HT-29 (cell line): Measurements from ENCODE around the gene INPP5J. TPM values are rescaled to one million over a fixed set of nuclear protein-coding genes. Genes with fewer than 3 reads are reported as not detected.
"Not testable (repeated sequence)": the region's sequence is repeated elsewhere in the genome, so short reads cannot be mapped to it uniquely, and the experiment has no call there.

Experiments used
- DNase-seq: peaks from one replicate; pipeline ENCODE4 v3.0.0-alpha.2; 2015; ENCODE audit warnings: low spot score
- total RNA-seq: library from RNA; depleted of rRNA; stranded (reverse); fragments of >200 nt; shearing (Covaris generic); gene quantifications from 2 replicates; pipeline ENCODE4 v1.2.3, GENCODE V29; 2014

INPP5J gene
- total RNA-seq, 1 experiment from 2014 or later, result 1.8 TPM

DNA sequence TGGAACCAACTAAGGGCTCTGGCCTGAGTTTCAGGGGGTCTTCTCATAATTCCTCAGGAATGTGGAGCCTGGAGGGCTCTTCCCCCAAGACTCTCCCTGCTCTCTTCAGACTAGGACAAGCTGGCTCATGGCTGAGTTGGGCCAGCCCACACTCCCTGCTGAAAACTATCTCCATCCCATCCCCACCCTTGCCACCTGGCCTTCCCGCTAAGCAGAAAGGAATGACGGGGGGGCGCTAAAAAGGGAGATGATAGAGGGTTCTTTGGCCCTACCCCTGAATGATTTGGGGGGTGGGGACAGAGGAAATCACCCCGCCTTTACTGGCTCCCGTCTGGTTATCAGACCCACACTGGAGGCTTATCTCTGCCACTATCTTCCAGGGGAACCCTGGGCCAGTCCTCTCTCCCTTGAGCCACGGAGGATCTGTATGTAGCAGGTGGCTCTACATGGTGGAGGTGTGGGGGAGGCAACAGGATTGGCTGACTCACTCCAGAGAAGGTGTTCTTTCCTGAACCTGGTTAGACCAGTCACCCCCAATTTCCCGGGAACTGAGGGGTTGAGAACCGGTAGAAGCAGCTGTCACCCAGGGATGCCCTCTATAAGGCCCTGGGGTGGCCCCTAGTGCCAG, 35.9 kb upstream of the INPP5J start:
- no peak for DNase-seq

DNA sequence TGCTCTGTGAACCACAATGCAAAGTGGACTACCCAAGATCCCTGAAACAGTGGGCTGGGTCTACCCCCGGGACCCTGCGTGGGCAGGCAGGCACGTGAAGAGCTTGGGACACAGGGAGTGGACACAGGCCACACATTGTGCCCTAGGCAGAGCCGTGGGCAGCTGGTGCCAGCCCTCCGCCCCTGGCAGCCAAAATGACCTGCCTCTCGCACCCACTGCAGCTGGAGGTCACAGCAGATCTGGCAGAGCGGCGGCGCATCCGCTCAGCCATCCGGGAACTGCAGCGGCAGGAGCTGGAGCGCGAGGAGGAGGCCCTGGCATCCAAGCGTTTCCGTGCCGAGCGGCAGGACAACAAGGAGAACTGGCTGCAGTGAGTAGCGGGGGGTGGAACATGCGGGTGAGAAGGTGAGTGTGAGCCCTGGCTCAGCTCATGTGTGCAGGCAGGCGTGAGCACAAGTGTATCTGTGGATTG, 35.0 kb upstream of the INPP5J start:
- no peak for DNase-seq

DNA sequence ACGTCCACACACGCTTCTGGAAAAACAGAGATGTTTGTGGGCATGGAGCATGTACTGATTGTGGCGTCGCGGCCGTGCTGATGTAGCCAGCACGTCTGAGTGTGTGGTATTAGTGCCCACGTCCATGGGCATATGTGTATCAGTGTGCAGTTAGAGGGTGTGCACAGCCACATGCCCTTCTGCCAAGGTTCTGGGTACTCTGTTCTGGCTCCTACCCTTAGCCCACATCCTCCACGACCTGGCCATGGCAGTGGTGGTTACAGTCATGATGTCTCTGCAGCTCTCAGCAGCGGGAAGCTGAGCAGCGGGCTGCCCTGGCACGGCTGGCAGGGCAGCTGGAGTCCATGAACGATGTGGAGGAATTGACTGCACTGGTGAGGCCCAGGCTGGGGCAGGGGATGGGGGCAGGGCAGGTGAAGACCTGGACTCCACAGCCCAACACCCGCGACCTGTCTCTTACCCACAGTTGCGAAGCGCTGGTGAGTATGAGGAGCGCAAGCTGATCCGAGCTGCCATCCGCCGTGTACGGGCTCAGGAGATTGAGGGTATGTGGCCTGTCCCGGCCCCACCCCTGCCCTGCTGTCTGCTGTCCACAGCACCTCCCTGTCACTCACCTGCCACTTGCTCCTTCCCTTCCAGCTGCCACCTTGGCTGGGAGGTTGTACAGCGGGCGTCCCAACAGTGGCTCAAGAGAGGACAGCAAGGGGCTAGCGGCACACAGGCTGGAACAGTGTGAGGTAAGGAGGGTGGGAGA, 34.4 kb upstream of the INPP5J start:
- no peak for DNase-seq

DNA sequence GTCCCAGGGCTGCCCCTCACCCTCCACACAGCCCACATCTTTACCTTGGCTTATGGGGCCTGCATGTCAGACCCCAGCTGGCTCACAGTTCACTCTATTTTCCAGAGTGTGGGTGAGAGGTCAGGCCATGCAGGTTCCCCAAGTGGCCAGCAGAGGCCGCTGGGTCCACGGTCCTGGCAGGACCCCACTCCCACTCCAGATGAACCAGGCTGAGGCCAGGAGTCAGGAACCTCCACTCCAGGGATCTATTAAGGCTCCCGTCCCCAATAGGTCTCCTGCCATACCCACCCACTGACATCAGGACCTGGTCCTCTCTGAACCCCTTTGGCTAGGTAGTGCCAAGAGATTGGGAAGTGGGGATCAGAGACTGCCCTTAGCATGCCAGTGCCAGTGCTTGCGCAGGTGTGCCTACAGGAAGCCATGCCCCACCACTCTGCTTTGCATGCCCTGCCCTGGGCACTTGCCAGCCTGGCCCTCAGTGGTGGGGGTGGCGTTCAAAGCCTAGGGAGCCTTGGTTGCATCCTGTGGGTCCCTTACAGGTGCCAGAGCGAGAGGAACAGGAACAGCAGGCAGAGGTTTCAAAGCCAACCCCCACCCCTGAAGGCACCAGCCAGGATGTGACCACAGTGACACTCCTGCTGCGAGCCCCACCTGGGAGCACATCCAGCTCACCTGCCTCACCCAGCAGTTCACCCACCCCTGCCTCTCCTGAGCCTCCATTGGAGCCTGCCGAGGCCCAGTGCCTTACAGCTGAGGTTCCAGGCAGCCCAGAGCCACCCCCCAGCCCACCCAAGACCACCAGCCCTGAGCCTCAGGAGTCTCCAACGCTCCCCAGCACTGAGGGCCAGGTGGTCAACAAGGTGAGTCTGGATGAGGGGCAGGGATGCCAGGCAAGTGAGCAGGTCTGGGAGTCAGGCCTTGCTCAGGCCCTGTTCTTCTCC, 33.3 kb upstream of the INPP5J start:
- peak; percentile 27 for DNase-seq

DNA sequence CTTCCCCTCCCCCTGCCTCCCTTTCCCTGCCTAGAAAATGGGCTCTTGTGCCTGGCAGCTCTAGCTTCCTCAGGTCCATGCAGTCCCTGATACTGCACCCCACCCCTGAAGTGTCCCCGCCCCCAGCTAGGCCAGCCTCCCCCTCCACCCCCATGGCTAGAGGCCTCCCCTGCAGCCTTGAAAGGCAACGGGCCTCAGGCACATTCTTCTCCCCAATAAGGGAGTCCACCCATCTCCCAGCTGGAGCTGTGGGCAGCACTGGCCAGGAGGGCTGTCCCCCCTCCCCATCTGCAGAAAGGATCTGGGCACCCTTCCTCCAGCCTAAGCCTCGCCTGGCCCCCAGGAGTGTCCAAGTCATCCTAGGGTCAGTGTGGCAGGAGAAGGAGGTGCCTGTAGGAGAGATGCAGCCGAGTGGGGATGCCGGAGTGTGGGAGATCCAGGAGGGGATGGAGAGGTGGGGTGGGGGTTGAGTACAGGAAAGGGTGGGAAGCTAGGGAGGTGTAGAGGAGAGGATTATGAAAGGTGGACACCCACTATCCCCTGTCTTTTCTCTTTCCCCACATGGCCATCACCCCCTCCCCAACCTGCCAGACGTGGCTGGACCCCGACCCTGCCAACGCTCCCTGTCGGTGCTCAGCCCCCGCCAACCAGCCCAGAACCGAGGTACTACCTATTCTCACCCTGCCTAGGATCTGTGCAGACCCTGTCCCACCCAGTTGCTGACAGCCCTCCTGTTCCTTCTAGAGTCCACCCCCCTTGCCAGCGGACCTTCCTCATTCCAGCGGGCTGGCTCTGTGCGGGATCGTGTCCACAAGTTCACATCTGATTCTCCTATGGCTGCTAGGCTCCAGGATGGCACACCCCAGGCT, 32.3 kb upstream of the INPP5J start:
- DNase-seq, result no peak

- DNase-seq, result no peak
These were observed 31.4 kb upstream of the INPP5J start for GRCh38 chr22:31091106-31091975.

DNA sequence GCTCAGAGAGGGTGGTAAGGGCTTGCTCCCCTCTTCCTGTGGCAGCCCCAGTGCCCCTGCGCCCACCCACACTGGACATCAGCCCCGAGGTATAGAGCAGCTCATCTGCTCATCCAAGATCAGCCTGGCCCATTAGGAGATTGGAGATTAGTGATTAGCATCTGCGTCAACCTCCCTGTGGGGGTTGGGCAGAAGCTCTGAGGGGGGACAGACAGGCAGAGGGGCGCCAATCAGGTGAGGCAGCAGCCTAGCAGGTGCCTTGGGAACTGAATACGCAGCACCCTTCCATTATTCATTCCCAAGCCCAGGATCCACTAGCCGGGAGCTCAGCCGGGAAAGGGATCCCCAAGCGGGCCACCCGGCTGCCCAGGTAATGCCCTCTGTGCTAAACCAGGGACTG, 30.6 kb upstream of the INPP5J start:
- DNase-seq, result no peak

GRCh38 chr22:31093086-31093850, 29.5 kb upstream of the INPP5J start:
- no peak for DNase-seq

- DNase-seq, result no peak
These were observed 28.7 kb upstream of the INPP5J start for GRCh38 chr22:31094021-31094551.

DNA sequence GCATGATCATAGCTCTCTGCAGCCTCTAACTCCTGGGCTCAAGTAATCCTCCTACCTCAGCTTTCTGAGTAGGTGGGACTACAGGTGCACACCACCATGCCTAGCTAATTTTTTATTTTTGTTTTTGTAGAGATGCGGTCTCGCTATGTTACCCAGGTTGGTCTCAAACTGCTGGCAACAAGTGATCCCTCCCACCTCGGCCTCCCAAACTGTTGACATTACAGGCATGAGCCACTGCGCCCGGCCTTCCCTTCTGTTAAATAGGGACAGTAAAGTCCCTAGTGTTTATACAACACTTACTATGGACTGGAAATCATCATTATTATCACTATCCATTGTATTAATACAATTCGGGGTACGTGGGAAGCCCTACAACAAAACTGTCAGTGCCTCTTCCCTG, 28.0 kb upstream of the INPP5J start:
- DNase-seq, result no peak

- DNase-seq, result no peak
These were observed 27.0 kb upstream of the INPP5J start for GRCh38 chr22:31095637-31096249.

GRCh38 chr22:31096657-31097279, 26.0 kb upstream of the INPP5J start:
- no peak for DNase-seq

- DNase-seq, result not testable (repeated sequence)
These were observed 25.2 kb upstream of the INPP5J start for GRCh38 chr22:31097539-31097938.

- DNase-seq, result no peak
These were observed 24.7 kb upstream of the INPP5J start for GRCh38 chr22:31097941-31098631.

DNA sequence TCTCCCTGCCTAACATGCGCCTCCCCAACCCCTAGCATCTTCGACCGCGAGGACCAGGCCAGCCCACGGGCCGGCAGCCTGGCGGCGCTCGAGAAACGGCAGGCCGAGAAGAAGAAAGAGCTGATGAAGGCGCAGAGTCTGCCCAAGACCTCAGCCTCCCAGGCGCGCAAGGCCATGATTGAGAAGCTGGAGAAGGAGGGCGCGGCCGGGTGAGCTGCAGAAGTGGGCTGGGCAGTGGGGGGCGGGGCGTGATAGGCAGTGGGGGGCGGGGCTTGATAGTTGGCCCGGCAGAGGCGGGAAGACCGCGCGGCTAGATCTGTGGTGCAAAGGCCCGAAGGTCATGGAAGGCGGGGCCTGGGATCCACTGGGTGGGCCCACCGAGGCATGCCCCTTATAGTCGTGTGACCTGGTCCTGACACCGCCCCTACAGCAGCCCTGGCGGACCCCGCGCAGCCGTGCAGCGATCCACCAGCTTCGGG, 24.1 kb upstream of the INPP5J start:
- no peak for DNase-seq

DNA sequence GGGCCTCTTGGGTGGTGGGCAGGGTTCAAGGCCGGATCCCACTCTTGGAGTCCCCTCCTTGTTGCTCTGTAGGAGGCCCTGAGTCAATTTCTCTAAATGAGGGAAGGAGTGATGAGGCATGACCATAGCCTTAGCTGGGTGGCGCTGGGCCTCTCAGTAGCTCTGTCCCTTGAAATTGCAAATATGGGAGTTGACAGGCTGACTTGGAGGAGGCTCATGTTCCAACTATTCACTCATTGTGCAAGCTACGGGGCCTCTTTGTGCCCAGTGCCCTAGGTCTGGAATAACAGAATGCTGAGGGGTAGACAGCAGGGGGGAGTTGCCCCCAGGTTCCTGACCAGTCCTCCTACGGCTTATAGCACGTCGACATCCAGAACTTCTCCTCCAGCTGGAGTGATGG, 23.4 kb upstream of the INPP5J start:
- DNase-seq, result no peak
